Chondrocyte (in vitro differentiated cells): ENCODE data around the gene FOXP3. TPM values are rescaled to one million over a fixed set of nuclear protein-coding genes. Genes with fewer than 3 reads are reported as not detected.

Experiments used
- DNase-seq: peaks from one replicate; pipeline ENCODE4 v3.0.0; 2021; ENCODE audit warnings: mixed read lengths, low spot score
- H3K27ac Mint-ChIP-seq: one replicate; pipeline ENCODE4 v1.8.0; 2021; ENCODE audit warnings: mild to moderate bottlenecking, moderate library complexity, mixed read lengths; ENCODE audit not compliant: unreplicated experiment
- H3K27me3 Mint-ChIP-seq: 2 replicates; pipeline ENCODE4 v1.8.0; 2021; ENCODE audit warnings: low read depth, mixed read lengths
- H3K36me3 Mint-ChIP-seq: 2 replicates; pipeline ENCODE4 v1.8.0; 2021; ENCODE audit warnings: low read depth, mixed read lengths
- H3K4me1 Mint-ChIP-seq: 2 replicates; pipeline ENCODE4 v1.8.0; 2021; ENCODE audit warnings: low read depth, mild to moderate bottlenecking, mixed read lengths
- H3K4me3 Mint-ChIP-seq: one replicate; pipeline ENCODE4 v1.8.0; 2021; ENCODE audit warnings: mild to moderate bottlenecking, moderate library complexity, mixed read lengths; ENCODE audit not compliant: unreplicated experiment
- H3K9me3 Mint-ChIP-seq: 2 replicates; pipeline ENCODE4 v1.8.0; 2021; ENCODE audit warnings: low read depth, mixed read lengths
- total RNA-seq: library from RNA; stranded (reverse); gene quantifications from 3 replicates; pipeline ENCODE4 v1.2.1, GENCODE V29; 2021
- TF ChIP-seq, protein P1 (sequence below): fragments of 200-600 bp; sonication (generic); IDR thresholded peaks from 2 replicates; pipeline ENCODE4 v1.5.0; 2021; ENCODE audit warnings: antibody characterized with exemption, mild to moderate bottlenecking, moderate library complexity

Gene FOXP3
- total RNA-seq, 1 donor from 2014 or later: 0.12 TPM

DNA sequence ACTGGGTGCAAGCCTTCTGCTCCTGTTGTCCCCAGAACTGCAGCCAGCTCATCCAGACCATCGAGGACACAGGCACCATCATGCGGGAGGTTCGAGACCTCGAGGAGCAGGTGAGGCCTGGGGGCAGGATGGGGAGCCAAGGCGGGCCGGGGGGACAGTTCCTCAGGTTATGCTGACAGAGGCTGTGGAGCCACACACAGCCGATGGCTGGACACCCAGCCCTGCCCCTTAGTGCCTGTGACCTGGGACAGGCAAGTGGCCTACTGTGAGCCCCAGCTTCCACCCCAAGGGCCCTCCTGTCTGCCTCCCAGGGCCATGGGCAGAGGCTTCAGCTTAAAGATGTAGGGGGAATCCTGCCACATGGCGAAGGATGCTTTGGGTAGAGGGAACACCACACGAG lies 14.9 kb downstream of the FOXP3 start:
- no peak for DNase-seq
- H3K36me3 Mint-ChIP-seq: peaks cover 11% of the 10 kb centered on the region
- TF ChIP-seq, protein P1, sequence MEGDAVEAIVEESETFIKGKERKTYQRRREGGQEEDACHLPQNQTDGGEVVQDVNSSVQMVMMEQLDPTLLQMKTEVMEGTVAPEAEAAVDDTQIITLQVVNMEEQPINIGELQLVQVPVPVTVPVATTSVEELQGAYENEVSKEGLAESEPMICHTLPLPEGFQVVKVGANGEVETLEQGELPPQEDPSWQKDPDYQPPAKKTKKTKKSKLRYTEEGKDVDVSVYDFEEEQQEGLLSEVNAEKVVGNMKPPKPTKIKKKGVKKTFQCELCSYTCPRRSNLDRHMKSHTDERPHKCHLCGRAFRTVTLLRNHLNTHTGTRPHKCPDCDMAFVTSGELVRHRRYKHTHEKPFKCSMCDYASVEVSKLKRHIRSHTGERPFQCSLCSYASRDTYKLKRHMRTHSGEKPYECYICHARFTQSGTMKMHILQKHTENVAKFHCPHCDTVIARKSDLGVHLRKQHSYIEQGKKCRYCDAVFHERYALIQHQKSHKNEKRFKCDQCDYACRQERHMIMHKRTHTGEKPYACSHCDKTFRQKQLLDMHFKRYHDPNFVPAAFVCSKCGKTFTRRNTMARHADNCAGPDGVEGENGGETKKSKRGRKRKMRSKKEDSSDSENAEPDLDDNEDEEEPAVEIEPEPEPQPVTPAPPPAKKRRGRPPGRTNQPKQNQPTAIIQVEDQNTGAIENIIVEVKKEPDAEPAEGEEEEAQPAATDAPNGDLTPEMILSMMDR: no peak
- no peaks in the 10 kb centered on the region for H3K4me1 Mint-ChIP-seq
- no peak overlapping the region for H3K27ac Mint-ChIP-seq
- H3K27me3 Mint-ChIP-seq: no peaks in the 10 kb centered on the region
- H3K9me3 Mint-ChIP-seq: no peaks in the 10 kb centered on the region
- H3K4me3 Mint-ChIP-seq: no peak overlapping the region

DNA sequence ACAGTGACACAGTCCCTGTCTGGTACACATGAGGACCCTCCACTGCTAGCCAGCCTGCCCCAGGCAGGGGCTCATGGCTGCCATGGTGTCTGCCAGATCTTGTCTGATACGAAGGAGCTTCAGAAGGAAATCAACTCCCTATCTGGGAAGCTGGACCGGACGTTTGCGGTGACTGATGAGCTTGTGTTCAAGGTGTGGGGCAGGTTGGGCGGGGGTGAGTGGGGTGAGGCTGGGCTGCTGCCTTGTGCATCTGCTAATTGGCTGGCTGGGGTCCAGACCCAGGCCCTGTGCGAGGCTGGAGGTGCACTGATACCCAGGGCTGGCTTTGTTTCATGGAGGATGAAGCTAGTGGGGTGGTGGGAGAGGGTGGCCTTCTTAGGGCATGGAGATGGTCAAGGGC lies 15.4 kb downstream of the FOXP3 start:
- no peaks in the 10 kb centered on the region for H3K27me3 Mint-ChIP-seq
- no peak overlapping the region for H3K27ac Mint-ChIP-seq
- H3K4me1 Mint-ChIP-seq: no peaks in the 10 kb centered on the region
- H3K36me3 Mint-ChIP-seq: peaks cover 13% of the 10 kb centered on the region
- peak; percentile 82 for DNase-seq
- no peaks in the 10 kb centered on the region for H3K9me3 Mint-ChIP-seq
- TF ChIP-seq, protein P1: no peak
- no peak overlapping the region for H3K4me3 Mint-ChIP-seq

DNA sequence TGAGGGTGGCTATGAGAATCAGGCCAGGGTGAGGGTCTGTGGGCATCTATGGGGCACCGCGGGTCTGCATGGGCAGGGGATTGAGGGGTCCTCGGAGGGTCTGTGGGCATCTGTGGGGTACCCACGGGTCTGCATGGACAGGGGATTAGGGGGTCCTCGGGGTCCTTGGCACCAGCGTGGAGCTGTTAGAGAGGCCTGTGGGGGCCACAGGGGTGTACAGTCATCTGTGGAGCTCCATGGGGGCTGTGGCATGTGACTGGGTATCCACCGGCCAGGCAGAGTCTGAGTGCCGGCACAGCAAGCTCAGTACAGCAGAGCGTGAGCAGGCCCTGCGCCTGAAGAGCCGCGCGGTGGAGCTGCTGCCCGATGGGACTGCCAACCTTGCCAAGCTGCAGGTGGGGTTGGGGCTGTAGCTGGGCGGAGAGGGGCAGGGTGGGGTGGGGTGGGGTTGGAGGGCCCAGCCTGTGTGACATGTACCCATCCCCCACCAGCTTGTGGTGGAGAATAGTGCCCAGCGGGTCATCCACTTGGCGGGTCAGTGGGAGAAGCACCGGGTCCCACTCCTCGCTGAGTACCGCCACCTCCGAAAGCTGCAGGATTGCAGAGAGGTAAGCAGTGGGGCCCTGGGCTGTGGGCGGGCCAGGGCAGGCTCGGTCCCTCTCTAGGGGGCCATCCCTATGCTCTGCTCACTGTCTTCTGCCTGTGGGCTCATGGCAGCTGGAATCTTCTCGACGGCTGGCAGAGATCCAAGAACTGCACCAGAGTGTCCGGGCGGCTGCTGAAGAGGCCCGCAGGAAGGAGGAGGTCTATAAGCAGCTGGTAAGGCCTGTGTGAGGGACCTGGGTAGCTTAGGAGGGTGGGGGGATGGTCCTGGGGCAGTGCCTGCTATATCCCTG lies 16.3 kb downstream of the FOXP3 start:
- Mint-ChIP-seq H3K36me3 (peaks cover 17% of the 10 kb centered on the region), H3K4me1 (no peaks in the 10 kb centered on the region), H3K4me3 (no peak overlapping the region), H3K9me3 (no peaks in the 10 kb centered on the region), H3K27ac (no peak overlapping the region), H3K27me3 (no peaks in the 10 kb centered on the region)
- TF ChIP-seq, protein P1: no peak
- DNase-seq: no peak

DNA sequence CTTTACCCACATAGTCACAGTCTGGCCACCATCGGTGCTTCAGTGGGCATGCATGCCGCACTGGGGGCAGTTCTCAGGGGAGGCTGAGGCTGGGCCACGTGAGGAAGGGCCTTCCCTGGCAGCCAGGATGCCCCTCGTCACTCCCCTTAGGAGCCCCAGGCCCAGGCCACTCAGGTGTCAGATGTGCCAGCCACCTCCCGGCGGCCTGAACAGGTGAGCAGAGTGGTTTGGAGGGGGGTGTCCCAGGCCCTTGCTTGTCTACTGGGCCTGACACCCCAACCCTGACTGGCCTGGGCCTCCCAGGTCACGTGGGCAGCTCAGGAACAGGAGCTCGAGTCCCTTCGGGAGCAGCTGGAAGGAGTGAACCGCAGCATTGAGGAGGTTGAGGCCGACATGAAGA lies 17.2 kb downstream of the FOXP3 start:
- no peaks in the 10 kb centered on the region for H3K27me3 Mint-ChIP-seq

DNA sequence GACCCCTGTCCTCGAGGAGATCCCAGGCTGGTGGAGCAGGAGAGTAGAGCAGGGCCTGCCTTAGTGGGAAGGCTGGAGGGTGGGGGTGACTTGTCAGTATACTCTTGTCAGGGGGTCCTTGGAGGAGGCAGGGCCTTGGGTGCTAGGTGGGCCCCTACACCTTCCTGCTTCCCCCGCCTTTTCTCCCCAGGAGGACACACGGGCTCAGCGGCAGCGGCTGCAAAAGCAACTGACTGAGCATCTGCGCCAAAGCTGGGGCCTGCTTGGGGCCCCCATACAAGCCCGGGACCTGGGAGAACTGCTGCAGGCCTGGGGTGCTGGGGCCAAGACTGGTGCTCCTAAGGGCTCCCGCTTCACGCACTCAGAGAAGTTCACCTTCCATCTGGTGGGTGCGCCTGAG lies 18.0 kb downstream of the FOXP3 start:
- no peak overlapping the region for H3K27ac Mint-ChIP-seq
- H3K4me3 Mint-ChIP-seq: no peak overlapping the region
- no peak for DNase-seq
- no peaks in the 10 kb centered on the region for H3K9me3 Mint-ChIP-seq
- no peaks in the 10 kb centered on the region for H3K4me1 Mint-ChIP-seq
- H3K27me3 Mint-ChIP-seq: no peaks in the 10 kb centered on the region
- H3K36me3 Mint-ChIP-seq: peaks cover 17% of the 10 kb centered on the region
- TF ChIP-seq, protein P1: no peak

More for the DNA sequence above, 17.2 kb downstream of the FOXP3 start:
- Mint-ChIP-seq H3K9me3 (no peaks in the 10 kb centered on the region), H3K4me1 (no peaks in the 10 kb centered on the region), H3K4me3 (no peak overlapping the region), H3K27ac (no peak overlapping the region), H3K36me3 (peaks cover 17% of the 10 kb centered on the region)
- DNase-seq: no peak
- TF ChIP-seq, protein P1: no peak
